Body of pancreas (tissue), 4 donors: ENCODE data around the gene PIKFYVE.

Experiments used
- CTCF ChIP-seq, 7 experiments: fragments of 450-650 bp in 4 of 7; fragments of 200-600 bp in 3 of 7; sonication (generic) in 3 of 7; IDR thresholded peaks; one replicate each; pipeline ENCODE4 v1.5.1; 2016 to 2019; ENCODE audit warnings: antibody characterized with exemption in 7 of 7
- POLR2A ChIP-seq, 3 donors: fragments of 450-650 bp; IDR thresholded peaks; one replicate each; pipeline ENCODE4 v1.6.1; 2016; ENCODE audit warnings: antibody characterized with exemption in 3 of 3, mild to moderate bottlenecking in 2 of 3

DNA sequence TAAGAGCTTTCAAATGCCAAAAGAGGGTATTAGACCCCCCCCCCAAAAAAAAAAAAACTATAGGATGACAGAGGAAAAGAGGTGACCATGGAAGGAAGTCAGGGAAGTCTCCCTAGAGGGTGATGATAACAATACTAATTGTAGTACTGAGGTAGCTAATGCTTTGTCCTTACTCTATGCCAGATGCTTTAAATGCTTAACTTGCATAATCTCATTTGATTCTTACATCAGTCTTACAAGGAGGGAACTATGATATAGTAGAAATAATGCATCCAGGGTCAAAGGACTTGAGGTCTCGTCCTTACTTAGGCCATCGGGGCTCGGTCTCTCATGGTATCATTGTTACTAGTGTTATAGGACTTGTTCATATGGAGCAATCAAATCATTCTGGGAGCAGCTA, 20.3 kb upstream of the PIKFYVE start:
- no peak for TF ChIP-seq CTCF (IDR thresholded peaks at IDR 0.05)
- TF ChIP-seq POLR2A (IDR thresholded peaks at IDR 0.05) = no peak
